ENCODE data around the gene ZNF93.
A peak's percentile ranks its signal among the peaks of the same experiment; 100 is the strongest.
"Not testable (repeated sequence)": the region's sequence is repeated elsewhere in the genome, so short reads cannot be mapped to it uniquely, and the experiment has no call there.

The ZNF93 gene

DNA sequence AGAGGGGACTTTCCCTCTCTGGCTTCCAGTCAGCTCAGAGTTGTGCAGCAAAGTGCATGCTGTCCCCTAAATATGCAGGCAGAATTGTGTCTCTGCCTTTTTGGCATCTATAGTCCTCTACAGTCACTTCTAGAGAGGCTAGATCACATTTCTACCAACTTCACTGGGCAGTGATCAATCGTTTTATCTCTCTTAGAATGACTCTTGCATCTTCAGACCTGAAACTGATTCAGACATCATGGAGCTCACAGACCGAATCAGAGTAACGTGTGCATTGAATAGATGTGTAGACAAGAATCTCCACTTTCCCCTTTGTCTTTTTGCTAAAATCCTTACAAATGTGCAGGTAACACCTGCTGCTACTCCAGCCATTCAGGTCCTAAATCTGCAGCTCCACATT is 28.8 kb upstream of the ZNF93 start:
- no peak overlapping the region for H3K4me3 ChIP-seq (ENCODE audit: low read depth, low read length)
- TF ChIP-seq, protein P1, sequence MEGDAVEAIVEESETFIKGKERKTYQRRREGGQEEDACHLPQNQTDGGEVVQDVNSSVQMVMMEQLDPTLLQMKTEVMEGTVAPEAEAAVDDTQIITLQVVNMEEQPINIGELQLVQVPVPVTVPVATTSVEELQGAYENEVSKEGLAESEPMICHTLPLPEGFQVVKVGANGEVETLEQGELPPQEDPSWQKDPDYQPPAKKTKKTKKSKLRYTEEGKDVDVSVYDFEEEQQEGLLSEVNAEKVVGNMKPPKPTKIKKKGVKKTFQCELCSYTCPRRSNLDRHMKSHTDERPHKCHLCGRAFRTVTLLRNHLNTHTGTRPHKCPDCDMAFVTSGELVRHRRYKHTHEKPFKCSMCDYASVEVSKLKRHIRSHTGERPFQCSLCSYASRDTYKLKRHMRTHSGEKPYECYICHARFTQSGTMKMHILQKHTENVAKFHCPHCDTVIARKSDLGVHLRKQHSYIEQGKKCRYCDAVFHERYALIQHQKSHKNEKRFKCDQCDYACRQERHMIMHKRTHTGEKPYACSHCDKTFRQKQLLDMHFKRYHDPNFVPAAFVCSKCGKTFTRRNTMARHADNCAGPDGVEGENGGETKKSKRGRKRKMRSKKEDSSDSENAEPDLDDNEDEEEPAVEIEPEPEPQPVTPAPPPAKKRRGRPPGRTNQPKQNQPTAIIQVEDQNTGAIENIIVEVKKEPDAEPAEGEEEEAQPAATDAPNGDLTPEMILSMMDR (IDR thresholded peaks at IDR 0.05; ENCODE audit: borderline replicate concordance, insufficient read depth, low read depth, low read length) = no peak

DNA sequence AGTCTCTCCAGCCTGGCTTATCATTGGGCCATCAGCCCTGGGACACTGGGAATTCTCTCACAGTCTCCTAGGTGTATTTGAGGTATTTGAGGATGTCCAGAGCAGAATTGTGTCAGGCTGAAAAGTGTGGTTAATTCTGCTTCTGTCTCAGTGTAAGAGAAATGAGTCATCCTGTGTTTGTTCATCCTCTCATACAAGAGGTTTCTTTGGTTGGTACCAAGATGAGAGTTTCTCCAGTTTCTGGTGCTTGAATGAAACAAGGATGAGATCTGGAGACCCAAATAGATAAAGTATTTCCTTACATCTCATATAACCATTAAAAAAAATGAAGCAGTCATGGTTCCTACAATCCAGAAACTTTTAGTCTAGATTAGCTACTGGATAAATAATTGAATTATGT is 27.4 kb upstream of the ZNF93 start:
- H3K4me3 ChIP-seq (ENCODE audit: low read depth, low read length) = no peak overlapping the region
- TF ChIP-seq, protein P1 (IDR thresholded peaks at IDR 0.05; ENCODE audit: borderline replicate concordance, insufficient read depth, low read depth, low read length) = no peak

DNA sequence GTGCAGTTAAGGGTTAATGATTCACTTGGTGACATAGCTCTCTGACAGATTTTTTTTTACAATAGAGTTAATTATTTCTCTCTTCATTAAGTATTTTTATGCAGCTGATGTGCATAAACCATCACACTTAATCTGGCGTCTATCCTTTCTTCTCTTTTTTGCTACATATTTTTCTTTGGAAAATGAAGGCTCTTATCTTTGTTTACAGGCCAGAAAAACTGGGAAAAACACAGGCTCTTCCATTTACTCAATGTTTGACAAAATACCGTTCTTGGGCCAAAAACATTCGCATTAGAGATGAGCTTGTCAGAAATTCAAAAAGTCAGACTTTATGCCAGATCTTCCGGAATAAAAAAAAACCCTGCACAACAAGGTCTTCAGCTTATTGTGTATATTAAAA is 23.0 kb upstream of the ZNF93 start:
- no peak overlapping the region for H3K4me3 ChIP-seq (ENCODE audit: low read depth, low read length)
- TF ChIP-seq, protein P1 (IDR thresholded peaks at IDR 0.05; ENCODE audit: borderline replicate concordance, insufficient read depth, low read depth, low read length) = no peak

DNA sequence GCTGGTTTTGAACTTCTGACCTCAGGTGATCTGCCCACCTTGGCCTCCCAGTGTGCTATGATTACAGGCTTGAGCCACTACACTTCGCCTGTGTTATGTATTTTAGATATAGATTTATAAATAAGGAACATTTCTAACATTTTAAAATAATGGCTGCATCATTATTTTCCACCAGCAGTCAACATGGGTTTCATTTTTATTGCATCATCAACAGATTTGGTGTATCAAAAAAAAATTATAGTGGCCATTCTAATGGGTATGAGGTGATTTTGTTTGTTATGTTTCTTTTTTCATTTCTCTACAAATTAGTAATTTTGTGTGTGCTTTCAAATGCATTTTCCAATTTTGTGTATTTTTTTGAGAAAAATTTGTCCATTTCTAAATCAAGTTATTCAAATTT is 16.2 kb upstream of the ZNF93 start:
- no peak overlapping the region for H3K4me3 ChIP-seq (ENCODE audit: low read depth, low read length)
- TF ChIP-seq, protein P1 (IDR thresholded peaks at IDR 0.05; ENCODE audit: borderline replicate concordance, insufficient read depth, low read depth, low read length) = no peak

DNA sequence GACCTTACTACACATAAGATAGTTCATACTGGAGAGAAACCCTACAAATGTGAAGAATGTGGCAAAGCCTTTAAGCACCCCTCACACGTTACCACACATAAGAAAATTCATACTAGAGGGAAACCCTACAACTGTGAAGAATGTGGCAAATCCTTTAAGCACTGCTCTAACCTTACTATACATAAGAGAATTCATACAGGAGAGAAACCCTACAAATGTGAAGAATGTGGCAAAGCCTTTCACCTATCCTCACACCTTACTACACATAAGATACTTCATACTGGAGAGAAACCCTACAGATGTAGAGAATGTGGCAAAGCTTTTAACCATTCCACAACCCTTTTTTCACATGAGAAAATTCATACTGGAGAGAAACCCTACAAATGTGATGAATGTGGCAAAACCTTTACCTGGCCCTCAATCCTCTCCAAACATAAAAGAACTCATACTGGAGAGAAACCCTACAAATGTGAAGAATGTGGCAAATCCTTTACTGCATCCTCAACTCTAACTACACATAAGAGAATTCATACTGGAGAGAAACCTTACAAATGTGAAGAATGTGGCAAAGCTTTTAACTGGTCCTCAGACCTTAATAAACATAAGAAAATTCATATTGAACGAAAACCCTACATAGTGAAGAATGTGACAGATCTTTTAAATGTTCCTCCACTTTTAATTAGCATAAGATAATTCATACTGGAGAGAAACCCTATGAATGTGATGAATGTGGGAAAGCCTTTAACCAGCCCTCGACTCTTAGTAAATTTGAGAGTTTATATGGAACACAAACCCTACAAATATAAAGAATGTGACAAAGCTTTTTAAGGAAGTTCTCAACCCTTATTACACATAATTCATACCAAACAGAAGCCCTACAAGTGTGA is 8.4 kb upstream of the ZNF93 start:
- H3K4me3 ChIP-seq (ENCODE audit: low read depth, low read length) = not testable (repeated sequence)

GRCh38 chr19:19900139-19900728 is 512 bp upstream of the ZNF93 start:
- TF ChIP-seq, protein P1 (IDR thresholded peaks at IDR 0.05; ENCODE audit: borderline replicate concordance, insufficient read depth, low read depth, low read length) = no peak
- peak overlapping the region; percentile 79 for H3K4me3 ChIP-seq (ENCODE audit: low read depth, low read length)

- H3K4me3 ChIP-seq (ENCODE audit: low read depth, low read length) = not testable (repeated sequence)
These were observed 6.8 kb downstream of the ZNF93 start for GRCh38 chr19:19907551-19907950.

- no peak overlapping the region for H3K4me3 ChIP-seq (ENCODE audit: low read depth, low read length)
- TF ChIP-seq, protein P1 (IDR thresholded peaks at IDR 0.05; ENCODE audit: borderline replicate concordance, insufficient read depth, low read depth, low read length) = no peak
These were observed 8.9 kb downstream of the ZNF93 start for GRCh38 chr19:19909654-19910053.

Data from GM12875 (cell line).